B cell (primary cell): ENCODE data around the gene CAV1. TPM values are rescaled to one million over a fixed set of nuclear protein-coding genes. Genes with fewer than 3 reads are reported as not detected.

Experiments used
- ATAC-seq: fragments of 200-7000 bp; cut with Tn5 transposase; one replicate; pipeline ENCODE4 v1.10.0; 2021; ENCODE audit warnings: low read depth, mild to moderate bottlenecking, moderate number of reproducible peaks, moderate library complexity
- CTCF ChIA-PET: fragments of 350-600 bp; sonication (Branson Sonifier 250); formaldehyde crosslinking; loops from one replicate; lab custom pipeline; 2021; ENCODE audit warnings: antibody characterized with exemption, inconsistent platforms; lab: Charles Lee
- POLR2A ChIA-PET: fragments of 350-600 bp; sonication (Branson Sonifier 250); formaldehyde crosslinking; loops from one replicate; lab custom pipeline; 2021; ENCODE audit warnings: antibody characterized with exemption; lab: Charles Lee
- DNase-seq: peaks from one replicate; pipeline ENCODE4 v3.0.0; 2013
- H2AFZ ChIP-seq: 2 replicates; pipeline ENCODE4 v1.6.1; 2012; ENCODE audit warnings: mild to moderate bottlenecking, low read depth, low read length; ENCODE audit not compliant: insufficient read depth, poor library complexity, severe bottlenecking
- H3K27ac ChIP-seq, 2 donors: 1 replicate in 1 of 2; 2 replicates in 1 of 2; pipeline ENCODE4 v1.5.1; 2012 to 2013; ENCODE audit warnings: low read length in 2 of 2, mild to moderate bottlenecking in 2 of 2, moderate library complexity in 1 of 2
- H3K27me3 ChIP-seq, 4 experiments: fragments of 200-600 bp in 1 of 4; sonication (generic) in 1 of 4; replicated peaks in 1 of 4; 1 replicate in 2 of 4; 2 replicates in 2 of 4; pipeline versions ENCODE4 v1.6.1 to v1.7.0; 2013 to 2016; ENCODE audit warnings: low read length in 3 of 4, mild to moderate bottlenecking in 2 of 4, mixed read lengths in 1 of 4, moderate library complexity in 1 of 4; ENCODE audit not compliant: insufficient read depth in 4 of 4, control insufficient read depth in 3 of 4; ENCODE audit errors: control extremely low read depth in 1 of 4
- H3K36me3 ChIP-seq, 2 experiments: replicated peaks in 1 of 2; 1 replicate in 1 of 2; 2 replicates in 1 of 2; pipeline versions ENCODE4 v1.6.1 to v1.7.1; 2013; ENCODE audit warnings: low read length in 1 of 2; ENCODE audit not compliant: insufficient read depth in 2 of 2, control insufficient read depth in 1 of 2; ENCODE audit errors: control extremely low read depth in 1 of 2, extremely low read depth in 1 of 2
- H3K4me1 ChIP-seq, 2 donors: fragments of 200-600 bp in 1 of 2; sonication (generic) in 1 of 2; 1 replicate in 1 of 2; 2 replicates in 1 of 2; pipeline versions ENCODE4 v1.5.1 to v1.6.1; 2013 to 2017; ENCODE audit warnings: low read length in 2 of 2; ENCODE audit not compliant: control insufficient read depth in 2 of 2, insufficient read depth in 2 of 2
- H3K4me2 ChIP-seq: replicated peaks from 2 replicates; pipeline ENCODE3; 2012; ENCODE audit warnings: mild to moderate bottlenecking, low read depth, low read length; ENCODE audit not compliant: poor library complexity, severe bottlenecking
- H3K4me3 ChIP-seq, 5 experiments: fragments of 200-600 bp in 1 of 5; sonication (generic) in 1 of 5; 1 replicate in 3 of 5; 2 replicates in 2 of 5; pipeline versions ENCODE4 v1.5.1 to v1.7.0; 2011 to 2016; ENCODE audit warnings: low read length in 4 of 5, mild to moderate bottlenecking in 4 of 5, low read depth in 2 of 5, control low read depth in 1 of 5, moderate library complexity in 1 of 5; ENCODE audit not compliant: insufficient read depth in 1 of 5; ENCODE audit errors: control extremely low read depth in 1 of 5, extremely low read depth in 1 of 5
- H3K79me2 ChIP-seq: fragments of 200-600 bp; sonication (generic); one replicate; pipeline ENCODE4 v1.6.0; 2016; ENCODE audit warnings: low read length; ENCODE audit not compliant: control insufficient read depth, insufficient read depth
- H3K9ac ChIP-seq: fragments of 200-600 bp; sonication (generic); 2 replicates; pipeline ENCODE4 v1.6.1; 2017; ENCODE audit warnings: mild to moderate bottlenecking, low read length, moderate library complexity
- H3K9me3 ChIP-seq, 3 donors: one replicate each; pipeline versions ENCODE4 v1.6.1 to v1.7.1; 2013; ENCODE audit warnings: low read length in 2 of 3; ENCODE audit not compliant: control insufficient read depth in 2 of 3, insufficient read depth in 1 of 3; ENCODE audit errors: control extremely low read depth in 1 of 3
- H4K20me1 ChIP-seq: 2 replicates; pipeline ENCODE4 v1.6.0; 2012; ENCODE audit warnings: mild to moderate bottlenecking, low read length; ENCODE audit not compliant: insufficient read depth, control insufficient read depth, poor library complexity, severe bottlenecking
- H3K27ac Mint-ChIP-seq: one replicate; pipeline ENCODE4 v1.8.0; 2021; ENCODE audit warnings: mixed read lengths
- H3K27me3 Mint-ChIP-seq: one replicate; pipeline ENCODE4 v1.8.0; 2021; ENCODE audit warnings: mixed read lengths
- H3K4me1 Mint-ChIP-seq: one replicate; pipeline ENCODE4 v1.8.0; 2021; ENCODE audit warnings: mixed read lengths
- H3K4me3 Mint-ChIP-seq: one replicate; pipeline ENCODE4 v1.8.0; 2021; ENCODE audit warnings: mixed read lengths
- H3K9me3 Mint-ChIP-seq: one replicate; pipeline ENCODE4 v1.8.0; 2022; ENCODE audit warnings: mixed read lengths; ENCODE audit not compliant: insufficient read depth
- CTCF ChIP-seq: fragments of 200-600 bp; IDR thresholded peaks from one replicate; pipeline ENCODE4 v1.8.0; 2022; ENCODE audit warnings: antibody characterized with exemption, mild to moderate bottlenecking
- EZH2 ChIP-seq: IDR thresholded peaks from 2 replicates; pipeline ENCODE4 v1.6.1; 2012; ENCODE audit warnings: borderline replicate concordance, low read depth, mild to moderate bottlenecking, moderate library complexity, low read length; ENCODE audit not compliant: insufficient read depth, poor library complexity, severe bottlenecking
- WGBS: methylation state at CpG from one replicate; pipeline ENCODE4 v1.1.5; 2013; ENCODE audit warnings: missing lambda C conversion rate; ENCODE audit not compliant: insufficient coverage; 5-methylcytosine and 5-hydroxymethylcytosine counted together
- intact Hi-C: fragments of 100-400 bp; cut with micrococcal nuclease; formaldehyde crosslinking; loops from one replicate; pipeline ENCODE4 v1.10.0; 2022
- polyA plus RNA-seq: library from polyadenylated mRNA; depleted of rRNA; stranded (reverse); fragments of >200 nt; gene quantifications from 2 replicates; pipeline ENCODE4 v1.2.3, GENCODE V29; 2012
- total RNA-seq, 2 donors: library from RNA; stranded (reverse); fragments of 120-200 nt in 1 of 2; gene quantifications; 1 replicate in 1 of 2; 2 replicates in 1 of 2; pipeline versions ENCODE4 v1.2.3 to v1.2.4, GENCODE V29; 2013 to 2022

The CAV1 gene
- total and polyA plus RNA-seq, 2 donors (not counting 1 experiment from before 2014, with no cell fraction given): 0.95 to 1.9 TPM

GRCh38 chr7:116577320-116577871 is 52.6 kb downstream of the CAV1 start:
- CTCF ChIA-PET: interaction anchor here (1.1 to 4.1 kb wide), 3 partner anchors 11 to 397 kb away, joined by 3 to 19 read pairs (median 16); no protein-coding TSS in a partner anchor
- H3K9me3 Mint-ChIP-seq: no peaks in the 10 kb centered on the region
- no CpG with 5 or more reads among the region's 6 CpGs for WGBS
- peaks cover 16% of the 10 kb centered on the region for H3K4me1 Mint-ChIP-seq
- TF ChIP-seq CTCF (no peak), EZH2 (no peak)
- Histone ChIP-seq H3K27ac (no peak overlapping the region), H3K79me2 (no peaks in the 10 kb centered on the region), H3K9ac (no peak overlapping the region), H3K4me2 (no peak overlapping the region), H2AFZ (no peak overlapping the region), H3K27me3 (peaks cover 0 to 2% (median 0%) of the 10 kb centered on the region in 4 experiments), H3K36me3 (no peaks in the 10 kb centered on the region), H3K4me1 (peaks cover 12 to 14% of the 10 kb centered on the region in 2 donors), H3K9me3 (no peaks in the 10 kb centered on the region), H4K20me1 (no peaks in the 10 kb centered on the region), H3K4me3 (no peak overlapping the region)
- no peak for DNase-seq
- POLR2A ChIA-PET: no interaction called here
- peaks cover 4% of the 10 kb centered on the region for H3K27me3 Mint-ChIP-seq
- ATAC-seq: no peak
- intact Hi-C loops: no loop called here
- H3K4me3 Mint-ChIP-seq: no peak overlapping the region
- H3K27ac Mint-ChIP-seq: no peak overlapping the region

DNA sequence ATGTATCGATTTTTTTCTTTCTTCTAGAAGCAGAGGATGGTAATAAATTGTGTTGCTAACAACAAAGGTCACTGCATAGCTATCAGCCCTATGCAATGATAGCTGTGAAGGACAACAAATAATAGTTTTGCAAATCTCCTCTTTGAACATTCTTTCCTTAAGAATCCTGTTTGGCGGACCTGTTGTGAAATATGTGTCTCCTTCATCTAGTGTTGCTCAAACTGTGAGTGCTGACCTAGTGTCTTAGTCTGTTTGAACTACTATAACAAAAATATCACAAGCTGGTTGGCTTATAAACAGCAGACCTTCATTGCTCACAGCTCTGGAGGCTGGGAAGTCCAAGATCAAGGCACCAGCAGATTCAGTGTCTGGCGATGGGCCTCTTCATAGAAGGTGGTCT is 53.7 kb downstream of the CAV1 start:
- no peak for ATAC-seq

More for the DNA sequence above, 53.7 kb downstream of the CAV1 start:
- Histone ChIP-seq H3K4me2 (no peak overlapping the region), H3K9me3 (no peaks in the 10 kb centered on the region), H3K27ac (no peak overlapping the region), H3K4me1 (peaks cover 18 to 19% of the 10 kb centered on the region in 2 donors), H3K9ac (no peak overlapping the region), H3K36me3 (no peaks in the 10 kb centered on the region), H2AFZ (no peak overlapping the region), H3K4me3 (no peak overlapping the region), H4K20me1 (no peaks in the 10 kb centered on the region), H3K27me3 (peaks cover 0 to 2% (median 0%) of the 10 kb centered on the region in 4 experiments), H3K79me2 (no peaks in the 10 kb centered on the region)
- intact Hi-C loops: no loop called here
- CTCF ChIA-PET: interaction anchor here (1.1 to 4.1 kb wide), 3 partner anchors 10 to 398 kb away, joined by 3 to 19 read pairs (median 16); no protein-coding TSS in a partner anchor
- Mint-ChIP-seq H3K4me1 (peaks cover 21% of the 10 kb centered on the region), H3K27ac (no peak overlapping the region), H3K27me3 (peaks cover 4% of the 10 kb centered on the region), H3K9me3 (no peaks in the 10 kb centered on the region), H3K4me3 (no peak overlapping the region)
- POLR2A ChIA-PET: no interaction called here
- WGBS: no CpG with 5 or more reads among the region's 3 CpGs
- DNase-seq: no peak
- TF ChIP-seq CTCF (no peak), EZH2 (no peak)
